ENCODE measurements around the gene EDN2. TPM values are rescaled to one million over a fixed set of nuclear protein-coding genes. Genes with fewer than 3 reads are reported as not detected.
A peak's percentile ranks its signal among the peaks of the same experiment; 100 is the strongest.

Gene EDN2
- total and polyA plus RNA-seq, 2 donors (not counting 1 experiment from before 2014, with no cell fraction given): not detected

DNA sequence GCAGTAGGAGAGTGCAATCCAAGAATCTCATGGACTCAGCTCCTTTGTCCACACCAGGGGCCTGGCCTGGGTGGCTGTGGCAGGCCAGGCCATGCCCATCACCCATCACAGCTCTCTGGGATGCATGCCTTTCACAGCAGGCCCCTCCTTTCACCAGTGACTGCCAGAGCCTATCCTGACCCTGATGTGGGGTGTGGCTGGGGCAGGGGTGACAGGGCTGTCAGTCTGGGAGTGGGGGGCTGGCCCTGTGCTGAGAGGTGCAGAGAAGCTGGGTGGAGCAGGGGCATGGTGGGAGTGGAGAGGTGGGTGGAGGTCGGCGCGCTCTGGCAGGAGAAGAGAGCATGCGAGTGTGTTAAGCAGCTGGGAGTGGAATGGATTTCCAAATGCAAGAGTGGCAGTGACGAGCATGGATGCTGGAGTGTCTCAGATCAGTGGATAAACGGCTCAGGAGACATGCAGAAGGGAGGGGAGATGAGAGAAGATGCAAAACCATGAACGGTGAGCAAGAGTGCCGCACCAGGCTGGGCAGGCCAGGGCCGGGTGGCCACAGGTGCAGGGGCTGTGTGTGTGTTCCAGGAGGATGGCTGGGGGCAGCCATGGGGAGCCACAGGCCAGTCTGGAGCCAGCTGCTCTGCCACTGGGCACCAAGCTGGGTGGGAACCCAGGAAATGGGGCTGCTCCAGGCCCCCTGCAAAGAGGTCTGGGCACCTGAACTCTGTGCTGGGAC is 39.6 kb upstream of the EDN2 start:
- Histone ChIP-seq H3K4me3 (ENCODE audit: control extremely low read depth in 1 of 5, extremely low read depth in 1 of 5, insufficient read depth in 1 of 5, low read depth in 2 of 5, low read length in 4 of 5) (no peak overlapping the region), H3K9ac (ENCODE audit: low read length) (no peak overlapping the region), H3K79me2 (ENCODE audit: control insufficient read depth, insufficient read depth, low read length) (no peaks in the 10 kb centered on the region), H2AFZ (ENCODE audit: insufficient read depth, low read depth, low read length, poor library complexity, severe bottlenecking) (no peak overlapping the region), H3K36me3 (replicated peaks in 1 of 2; ENCODE audit: control extremely low read depth in 1 of 2, control insufficient read depth in 1 of 2, extremely low read depth in 1 of 2, insufficient read depth in 2 of 2, low read length in 1 of 2) (peaks cover 0 to 10% of the 10 kb centered on the region in 2 experiments), H3K27me3 (replicated peaks in 1 of 4; ENCODE audit: control extremely low read depth in 1 of 4, control insufficient read depth in 3 of 4, insufficient read depth in 4 of 4, low read length in 3 of 4) (no peaks in the 10 kb centered on the region), H3K4me1 (ENCODE audit: control insufficient read depth in 2 of 2, insufficient read depth in 2 of 2, low read length in 2 of 2) (peaks cover 5% of the 10 kb centered on the region in 2 donors), H3K27ac (ENCODE audit: low read length in 2 of 2) (no peak overlapping the region), H3K4me2 (replicated peaks; ENCODE audit: low read depth, low read length, poor library complexity, severe bottlenecking) (no peak overlapping the region), H3K9me3 (ENCODE audit: control extremely low read depth in 1 of 3, control insufficient read depth in 2 of 3, insufficient read depth in 1 of 3, low read length in 2 of 3) (no peaks in the 10 kb centered on the region), H4K20me1 (ENCODE audit: control insufficient read depth, insufficient read depth, low read length, poor library complexity, severe bottlenecking) (no peaks in the 10 kb centered on the region)
- ATAC-seq (ENCODE audit: low read depth) (no peak), DNase-seq (no peak)
- H3K27ac Mint-ChIP-seq: peak overlapping the region; percentile 37
- peaks cover 7% of the 10 kb centered on the region for H3K4me1 Mint-ChIP-seq
- WGBS (ENCODE audit: insufficient coverage): 90% methylated on average over 9 of the region's 9 CpGs
- intact Hi-C loops (cut with micrococcal nuclease): no loop called here
- no peaks in the 10 kb centered on the region for H3K27me3 Mint-ChIP-seq
- H3K4me3 Mint-ChIP-seq: no peak overlapping the region
- no peaks in the 10 kb centered on the region for H3K9me3 Mint-ChIP-seq (ENCODE audit: insufficient read depth)
- CTCF ChIA-PET: no interaction called here
- POLR2A ChIA-PET: no interaction called here
- no peak for TF ChIP-seq EZH2 (IDR thresholded peaks at IDR 0.05; ENCODE audit: borderline replicate concordance, insufficient read depth, low read depth, low read length, poor library complexity, severe bottlenecking)
- TF ChIP-seq, protein P1, sequence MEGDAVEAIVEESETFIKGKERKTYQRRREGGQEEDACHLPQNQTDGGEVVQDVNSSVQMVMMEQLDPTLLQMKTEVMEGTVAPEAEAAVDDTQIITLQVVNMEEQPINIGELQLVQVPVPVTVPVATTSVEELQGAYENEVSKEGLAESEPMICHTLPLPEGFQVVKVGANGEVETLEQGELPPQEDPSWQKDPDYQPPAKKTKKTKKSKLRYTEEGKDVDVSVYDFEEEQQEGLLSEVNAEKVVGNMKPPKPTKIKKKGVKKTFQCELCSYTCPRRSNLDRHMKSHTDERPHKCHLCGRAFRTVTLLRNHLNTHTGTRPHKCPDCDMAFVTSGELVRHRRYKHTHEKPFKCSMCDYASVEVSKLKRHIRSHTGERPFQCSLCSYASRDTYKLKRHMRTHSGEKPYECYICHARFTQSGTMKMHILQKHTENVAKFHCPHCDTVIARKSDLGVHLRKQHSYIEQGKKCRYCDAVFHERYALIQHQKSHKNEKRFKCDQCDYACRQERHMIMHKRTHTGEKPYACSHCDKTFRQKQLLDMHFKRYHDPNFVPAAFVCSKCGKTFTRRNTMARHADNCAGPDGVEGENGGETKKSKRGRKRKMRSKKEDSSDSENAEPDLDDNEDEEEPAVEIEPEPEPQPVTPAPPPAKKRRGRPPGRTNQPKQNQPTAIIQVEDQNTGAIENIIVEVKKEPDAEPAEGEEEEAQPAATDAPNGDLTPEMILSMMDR (IDR thresholded peaks at IDR 0.05): no peak

DNA sequence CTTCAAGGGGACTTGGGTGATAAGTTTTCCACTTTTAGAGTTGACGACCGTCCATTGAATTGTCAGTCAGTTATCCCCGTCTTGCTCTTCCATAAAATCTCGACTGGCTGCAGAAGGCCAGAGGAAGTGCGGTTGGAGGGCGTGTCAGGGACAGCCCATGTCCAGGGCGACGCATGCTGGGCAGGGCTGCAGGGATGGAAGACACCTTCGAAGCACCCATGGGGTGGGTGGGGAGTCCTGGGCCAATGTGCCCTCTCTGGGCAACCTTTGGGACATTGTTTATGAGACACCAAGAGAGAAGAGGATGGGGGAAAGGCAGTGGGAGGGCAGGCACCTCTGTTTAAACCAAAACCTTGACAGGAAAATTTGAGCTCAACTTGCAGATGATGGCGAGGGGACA is 38.6 kb upstream of the EDN2 start:
- no peak overlapping the region for H3K27ac ChIP-seq (ENCODE audit: low read length in 2 of 2)
- H3K4me1 Mint-ChIP-seq: peaks cover 17% of the 10 kb centered on the region
- no peak overlapping the region for H3K27ac Mint-ChIP-seq
- peaks cover 0 to 10% of the 10 kb centered on the region in 2 experiments for H3K36me3 ChIP-seq (replicated peaks in 1 of 2; ENCODE audit: control extremely low read depth in 1 of 2, control insufficient read depth in 1 of 2, extremely low read depth in 1 of 2, insufficient read depth in 2 of 2, low read length in 1 of 2)
- no peaks in the 10 kb centered on the region for H3K27me3 Mint-ChIP-seq
- POLR2A ChIA-PET: no interaction called here
- H3K4me1 ChIP-seq (ENCODE audit: control insufficient read depth in 2 of 2, insufficient read depth in 2 of 2, low read length in 2 of 2): peaks cover 15% of the 10 kb centered on the region in 2 donors
- intact Hi-C loops (cut with micrococcal nuclease): no loop called here
- H3K79me2 ChIP-seq (ENCODE audit: control insufficient read depth, insufficient read depth, low read length): no peaks in the 10 kb centered on the region
- no peak overlapping the region for H2AFZ ChIP-seq (ENCODE audit: insufficient read depth, low read depth, low read length, poor library complexity, severe bottlenecking)
- H3K9me3 Mint-ChIP-seq (ENCODE audit: insufficient read depth): no peaks in the 10 kb centered on the region
- no peak overlapping the region for H3K9ac ChIP-seq (ENCODE audit: low read length)
- CTCF ChIA-PET: no interaction called here
- no peak overlapping the region for H3K4me3 ChIP-seq (ENCODE audit: control extremely low read depth in 1 of 5, extremely low read depth in 1 of 5, insufficient read depth in 1 of 5, low read depth in 2 of 5, low read length in 4 of 5)
- no peaks in the 10 kb centered on the region for H4K20me1 ChIP-seq (ENCODE audit: control insufficient read depth, insufficient read depth, low read length, poor library complexity, severe bottlenecking)
- DNase-seq: no peak
- no peaks in the 10 kb centered on the region for H3K9me3 ChIP-seq (ENCODE audit: control extremely low read depth in 1 of 3, control insufficient read depth in 2 of 3, insufficient read depth in 1 of 3, low read length in 2 of 3)
- WGBS (ENCODE audit: insufficient coverage): 94% methylated on average over 9 of the region's 10 CpGs
- TF ChIP-seq, protein P1 (IDR thresholded peaks at IDR 0.05): no peak
- TF ChIP-seq EZH2 (IDR thresholded peaks at IDR 0.05; ENCODE audit: borderline replicate concordance, insufficient read depth, low read depth, low read length, poor library complexity, severe bottlenecking): no peak
- ATAC-seq (ENCODE audit: low read depth): no peak
- H3K27me3 ChIP-seq (replicated peaks in 1 of 4; ENCODE audit: control extremely low read depth in 1 of 4, control insufficient read depth in 3 of 4, insufficient read depth in 4 of 4, low read length in 3 of 4): no peaks in the 10 kb centered on the region
- H3K4me2 ChIP-seq (replicated peaks; ENCODE audit: low read depth, low read length, poor library complexity, severe bottlenecking): no peak overlapping the region
- no peak overlapping the region for H3K4me3 Mint-ChIP-seq

Measured in B cell (primary cell).